Neural progenitor cell (in vitro differentiated cells): ENCODE results near the gene CD22. TPM values are rescaled to one million over a fixed set of nuclear protein-coding genes. Genes with fewer than 3 reads are reported as not detected.

Source experiments
- DNase-seq: peaks from one replicate; pipeline ENCODE4 v3.0.0-alpha.2; 2016; ENCODE audit warnings: low spot score
- H2AFZ ChIP-seq: fragments of 200-600 bp; sonication (generic); replicated peaks from 2 replicates; pipeline ENCODE4 v1.6.1; 2016; ENCODE audit warnings: antibody characterized with exemption
- H3F3A ChIP-seq: fragments of 200-600 bp; sonication (generic); 2 replicates; pipeline ENCODE4 v1.6.1; 2016; ENCODE audit warnings: antibody characterized with exemption, low read depth
- H3K27ac ChIP-seq: fragments of 200-600 bp; sonication (generic); 2 replicates; pipeline ENCODE4 v1.5.1; 2016; ENCODE audit warnings: mild to moderate bottlenecking
- H3K27me3 ChIP-seq: fragments of 200-600 bp; sonication (generic); 2 replicates; pipeline ENCODE4 v1.6.1; 2016; ENCODE audit warnings: mild to moderate bottlenecking, moderate library complexity
- H3K36me3 ChIP-seq: fragments of 200-600 bp; sonication (generic); 2 replicates; pipeline ENCODE4 v1.5.1; 2016
- H3K4me1 ChIP-seq: fragments of 200-600 bp; sonication (generic); 2 replicates; pipeline ENCODE4 v1.6.1; 2016; ENCODE audit warnings: mixed run types
- H3K4me2 ChIP-seq: fragments of 200-600 bp; sonication (generic); 2 replicates; pipeline ENCODE4 v1.6.1; 2016
- H3K4me3 ChIP-seq: fragments of 200-600 bp; sonication (generic); 2 replicates; pipeline ENCODE4 v1.5.1; 2016
- H3K79me2 ChIP-seq: fragments of 200-600 bp; sonication (generic); 2 replicates; pipeline ENCODE4 v1.6.1; 2016; ENCODE audit warnings: low read depth
- H3K9ac ChIP-seq: fragments of 200-600 bp; sonication (generic); 2 replicates; pipeline ENCODE4 v1.6.1; 2016
- H3K9me3 ChIP-seq: fragments of 200-600 bp; sonication (generic); 2 replicates; pipeline ENCODE4 v1.5.1; 2016; ENCODE audit warnings: low read depth
- H4K20me1 ChIP-seq: fragments of 200-600 bp; sonication (generic); 2 replicates; pipeline ENCODE4 v1.6.1; 2016; ENCODE audit warnings: low read depth
- H3K27ac Mint-ChIP-seq: 3 replicates; pipeline ENCODE4 v1.8.0; 2021; ENCODE audit warnings: mixed read lengths
- H3K27me3 Mint-ChIP-seq: 2 replicates; pipeline ENCODE4 v1.8.0; 2022; ENCODE audit warnings: low read depth, mild to moderate bottlenecking, inconsistent platforms, moderate library complexity, mixed read lengths; ENCODE audit not compliant: insufficient read depth
- H3K36me3 Mint-ChIP-seq: 3 replicates; pipeline ENCODE4 v1.8.0; 2021; ENCODE audit warnings: mixed read lengths
- H3K4me1 Mint-ChIP-seq: 3 replicates; pipeline ENCODE4 v1.8.0; 2021; ENCODE audit warnings: mixed read lengths
- H3K4me3 Mint-ChIP-seq: 3 replicates; pipeline ENCODE4 v1.8.0; 2021; ENCODE audit warnings: mild to moderate bottlenecking, moderate library complexity, mixed read lengths
- H3K9me3 Mint-ChIP-seq: 3 replicates; pipeline ENCODE4 v1.8.0; 2020; ENCODE audit warnings: mixed read lengths
- CTCF ChIP-seq: fragments of 200-600 bp; sonication (generic); IDR thresholded peaks from 2 replicates; pipeline ENCODE4 v1.5.1; 2017; ENCODE audit warnings: antibody characterized with exemption, mild to moderate bottlenecking
- EZH2 ChIP-seq: fragments of 200-600 bp; sonication (generic); IDR thresholded peaks from 2 replicates; pipeline ENCODE4 v1.6.1; 2017; ENCODE audit warnings: antibody characterized with exemption, mild to moderate bottlenecking, moderate library complexity
- EZH2phosphoT487 ChIP-seq: fragments of 200-600 bp; sonication (generic); IDR thresholded peaks from 2 replicates; pipeline ENCODE4 v1.6.1; 2017; ENCODE audit warnings: antibody characterized with exemption
- total RNA-seq: library from RNA; depleted of rRNA; stranded (reverse); fragments of >200 nt; gene quantifications from 2 replicates; pipeline ENCODE4 v1.2.3, GENCODE V29; 2015; ENCODE audit warnings: low replicate concordance

CD22 gene
- total RNA-seq, 1 donor from 2014 or later: not detected

GRCh38 chr19:35321291-35321690, 7.7 kb upstream of the CD22 start:
- TF ChIP-seq EZH2: no peak
- no peak for TF ChIP-seq CTCF
- TF ChIP-seq EZH2phosphoT487: no peak
- no peaks in the 10 kb centered on the region for H3K9me3 ChIP-seq
- no peak overlapping the region for H3K27ac Mint-ChIP-seq
- no peaks in the 10 kb centered on the region for H3K36me3 ChIP-seq
- no peaks in the 10 kb centered on the region for H3K36me3 Mint-ChIP-seq
- H3K4me3 Mint-ChIP-seq: no peak overlapping the region
- H3K4me1 Mint-ChIP-seq: peaks cover 3% of the 10 kb centered on the region
- no peaks in the 10 kb centered on the region for H3K27me3 ChIP-seq
- H3K4me2 ChIP-seq: no peak overlapping the region
- DNase-seq: no peak
- H3K4me1 ChIP-seq: no peaks in the 10 kb centered on the region
- H3K9me3 Mint-ChIP-seq: no peaks in the 10 kb centered on the region
- H3K4me3 ChIP-seq: no peak overlapping the region
- no peaks in the 10 kb centered on the region for H3F3A ChIP-seq
- H4K20me1 ChIP-seq: no peaks in the 10 kb centered on the region
- H2AFZ ChIP-seq: no peak overlapping the region
- H3K27me3 Mint-ChIP-seq: peaks cover 4% of the 10 kb centered on the region
- H3K9ac ChIP-seq: no peak overlapping the region
- no peak overlapping the region for H3K27ac ChIP-seq
- no peaks in the 10 kb centered on the region for H3K79me2 ChIP-seq

GRCh38 chr19:35322014-35322413, 7.0 kb upstream of the CD22 start:
- Histone ChIP-seq H2AFZ (no peak overlapping the region), H3K79me2 (no peaks in the 10 kb centered on the region), H3K9me3 (no peaks in the 10 kb centered on the region), H3K27ac (no peak overlapping the region), H3K27me3 (no peaks in the 10 kb centered on the region), H4K20me1 (no peaks in the 10 kb centered on the region), H3K9ac (no peak overlapping the region), H3K4me3 (no peak overlapping the region), H3K4me1 (no peaks in the 10 kb centered on the region), H3F3A (no peaks in the 10 kb centered on the region), H3K4me2 (no peak overlapping the region), H3K36me3 (no peaks in the 10 kb centered on the region)
- H3K4me3 Mint-ChIP-seq: no peak overlapping the region
- H3K9me3 Mint-ChIP-seq: no peaks in the 10 kb centered on the region
- no peak overlapping the region for H3K27ac Mint-ChIP-seq
- H3K4me1 Mint-ChIP-seq: peaks cover 3% of the 10 kb centered on the region
- no peaks in the 10 kb centered on the region for H3K36me3 Mint-ChIP-seq
- TF ChIP-seq EZH2phosphoT487 (no peak), EZH2 (no peak), CTCF (no peak)
- no peak for DNase-seq
- peaks cover 2% of the 10 kb centered on the region for H3K27me3 Mint-ChIP-seq

GRCh38 chr19:35327642-35328041, 1.3 kb upstream of the CD22 start:
- Mint-ChIP-seq H3K4me3 (no peak overlapping the region), H3K27me3 (no peaks in the 10 kb centered on the region), H3K36me3 (no peaks in the 10 kb centered on the region), H3K27ac (no peak overlapping the region), H3K4me1 (no peaks in the 10 kb centered on the region), H3K9me3 (no peaks in the 10 kb centered on the region)
- TF ChIP-seq EZH2phosphoT487 (no peak), EZH2 (no peak), CTCF (peak; percentile 54)
- H3K79me2 ChIP-seq: no peaks in the 10 kb centered on the region
- H3K4me2 ChIP-seq: no peak overlapping the region
- no peaks in the 10 kb centered on the region for H3K9me3 ChIP-seq
- no peaks in the 10 kb centered on the region for H3F3A ChIP-seq
- H3K36me3 ChIP-seq: no peaks in the 10 kb centered on the region
- no peak overlapping the region for H3K27ac ChIP-seq
- H3K4me3 ChIP-seq: no peak overlapping the region
- no peaks in the 10 kb centered on the region for H4K20me1 ChIP-seq
- H3K27me3 ChIP-seq: no peaks in the 10 kb centered on the region
- H2AFZ ChIP-seq: no peak overlapping the region
- H3K4me1 ChIP-seq: no peaks in the 10 kb centered on the region
- H3K9ac ChIP-seq: no peak overlapping the region
- DNase-seq: peak; percentile 42

DNA sequence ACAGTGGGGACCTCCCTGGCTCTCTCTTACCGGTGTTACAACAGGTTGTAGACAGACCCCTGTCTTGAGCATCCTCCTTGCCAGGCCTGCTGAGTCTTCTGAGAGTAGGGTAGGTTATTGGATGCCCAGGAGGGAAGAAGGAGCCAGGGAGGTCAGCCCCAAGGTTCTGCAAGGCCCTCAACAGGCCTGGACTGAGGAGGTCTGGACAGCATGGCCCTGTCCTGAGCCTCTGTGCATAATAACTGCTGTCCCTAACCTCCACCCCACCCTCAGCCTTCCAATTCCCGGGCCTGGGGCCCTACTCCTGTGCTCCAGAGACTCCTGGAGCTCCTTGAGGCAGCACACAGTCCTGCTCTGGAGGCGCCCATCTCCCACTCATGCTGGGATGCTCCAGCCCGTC, 336 bp downstream of the CD22 start:
- DNase-seq: no peak
- Mint-ChIP-seq H3K4me3 (no peak overlapping the region), H3K36me3 (no peaks in the 10 kb centered on the region), H3K27me3 (no peaks in the 10 kb centered on the region), H3K4me1 (no peaks in the 10 kb centered on the region), H3K27ac (no peak overlapping the region), H3K9me3 (no peaks in the 10 kb centered on the region)
- H3K27me3 ChIP-seq: no peaks in the 10 kb centered on the region
- no peaks in the 10 kb centered on the region for H3K4me1 ChIP-seq
- no peaks in the 10 kb centered on the region for H3F3A ChIP-seq
- no peaks in the 10 kb centered on the region for H3K79me2 ChIP-seq
- no peak overlapping the region for H3K4me3 ChIP-seq
- H2AFZ ChIP-seq: no peak overlapping the region
- no peaks in the 10 kb centered on the region for H3K36me3 ChIP-seq
- H3K9me3 ChIP-seq: no peaks in the 10 kb centered on the region
- H3K27ac ChIP-seq: no peak overlapping the region
- TF ChIP-seq CTCF (no peak), EZH2phosphoT487 (no peak), EZH2 (no peak)
- H3K4me2 ChIP-seq: no peak overlapping the region
- no peak overlapping the region for H3K9ac ChIP-seq
- H4K20me1 ChIP-seq: no peaks in the 10 kb centered on the region
